DOHH2 (cell line): ENCODE measurements around the gene BIN1.

Experiments
- H3F3A ChIP-seq: fragments of 200-600 bp; sonication (generic), shearing (Covaris generic); 2 replicates; pipeline ENCODE4 v1.6.0; 2016; ENCODE audit warnings: antibody characterized with exemption, mild to moderate bottlenecking; ENCODE audit not compliant: control insufficient read depth, insufficient read depth
- H3K27ac ChIP-seq: fragments of 200-600 bp; sonication (generic); 2 replicates; pipeline ENCODE4 v1.5.1; 2014; ENCODE audit warnings: low read depth, mild to moderate bottlenecking, low read length, moderate library complexity
- H3K27me3 ChIP-seq: fragments of 200-600 bp; sonication (generic); 2 replicates; pipeline ENCODE4 v1.6.1; 2014; ENCODE audit warnings: mild to moderate bottlenecking, low read length, mixed read lengths; ENCODE audit not compliant: control insufficient read depth
- H3K36me3 ChIP-seq: fragments of 200-600 bp; sonication (generic); 2 replicates; pipeline ENCODE4 v1.6.1; 2014; ENCODE audit warnings: mild to moderate bottlenecking, low read length, moderate library complexity, mixed read lengths; ENCODE audit not compliant: control insufficient read depth
- H3K4me1 ChIP-seq: fragments of 200-600 bp; sonication (generic); 2 replicates; pipeline ENCODE4 v1.6.1; 2014; ENCODE audit warnings: mild to moderate bottlenecking, low read length, mixed read lengths; ENCODE audit not compliant: control insufficient read depth
- H3K4me2 ChIP-seq: fragments of 200-600 bp; sonication (generic); 2 replicates; pipeline ENCODE4 v1.6.0; 2014; ENCODE audit warnings: mild to moderate bottlenecking, low read length, moderate library complexity
- H3K4me3 ChIP-seq: fragments of 200-600 bp; sonication (generic); 2 replicates; pipeline ENCODE4 v1.5.1; 2014; ENCODE audit warnings: mild to moderate bottlenecking, low read length, mixed read lengths
- H3K79me2 ChIP-seq: fragments of 200-600 bp; sonication (generic); 2 replicates; pipeline ENCODE4 v1.6.1; 2014; ENCODE audit warnings: mild to moderate bottlenecking, low read length, mixed read lengths; ENCODE audit not compliant: control insufficient read depth
- H3K9me2 ChIP-seq: fragments of 200-600 bp; sonication (generic); replicated peaks from 2 replicates; pipeline ENCODE4 v1.6.1; 2014; ENCODE audit warnings: mild to moderate bottlenecking, low read length, mixed read lengths; ENCODE audit not compliant: control insufficient read depth
- H3K9me3 ChIP-seq: fragments of 200-600 bp; sonication (generic); 2 replicates; pipeline ENCODE4 v1.6.1; 2014; ENCODE audit warnings: antibody characterized with exemption, low read length, mixed read lengths; ENCODE audit not compliant: control insufficient read depth, insufficient read depth
- H4K20me1 ChIP-seq: fragments of 200-600 bp; sonication (generic); 2 replicates; pipeline ENCODE4 v1.6.0; 2014; ENCODE audit warnings: low read depth, mild to moderate bottlenecking, antibody characterized with exemption, low read length, moderate library complexity; ENCODE audit not compliant: control insufficient read depth, insufficient read depth
- EZH2phosphoT487 ChIP-seq: fragments of 200-600 bp; sonication (generic); IDR thresholded peaks from 2 replicates; pipeline ENCODE4 v1.6.1; 2017; ENCODE audit warnings: borderline replicate concordance, mild to moderate bottlenecking, antibody characterized with exemption, low read length, moderate library complexity, mixed read lengths
- TF ChIP-seq, protein P1 (sequence below): fragments of 200-600 bp; sonication (generic); IDR thresholded peaks from one replicate; pipeline ENCODE4 v1.5.1; 2014; ENCODE audit warnings: antibody characterized with exemption, mild to moderate bottlenecking, low read depth, low read length; ENCODE audit not compliant: poor library complexity, severe bottlenecking

Gene BIN1

DNA sequence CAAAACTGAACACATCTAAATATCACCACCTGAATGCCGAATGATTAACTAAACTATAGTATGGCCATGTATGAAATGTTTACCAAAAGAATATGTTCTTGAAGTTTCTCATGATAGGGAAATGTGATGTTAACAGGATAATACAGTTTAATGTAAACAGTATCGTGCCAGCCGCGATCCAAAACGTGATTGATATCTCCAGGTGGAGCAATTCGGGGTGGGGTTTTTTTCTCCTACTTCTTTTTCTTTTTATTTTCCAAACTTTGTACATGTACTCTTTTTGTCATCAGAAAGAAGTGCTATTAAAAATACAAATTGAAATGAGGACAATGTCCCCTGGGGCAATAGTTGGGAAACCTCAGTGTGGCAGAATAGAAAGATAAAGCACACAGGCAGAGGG is 4.0 kb upstream of the BIN1 start:
- no peaks in the 10 kb centered on the region for H3K9me2 ChIP-seq
- H3K27me3 ChIP-seq: peaks cover 26% of the 10 kb centered on the region
- H3F3A ChIP-seq: no peaks in the 10 kb centered on the region
- no peak overlapping the region for H3K4me2 ChIP-seq
- H4K20me1 ChIP-seq: 0 out of 2 replicates have a peak, but pooled peaks cover 3% of the 10 kb centered on the region
- H3K4me3 ChIP-seq: no peak overlapping the region
- no peaks in the 10 kb centered on the region for H3K36me3 ChIP-seq
- H3K27ac ChIP-seq: no peak overlapping the region
- peaks cover 5% of the 10 kb centered on the region for H3K4me1 ChIP-seq
- H3K79me2 ChIP-seq: no peaks in the 10 kb centered on the region
- TF ChIP-seq, protein P1, sequence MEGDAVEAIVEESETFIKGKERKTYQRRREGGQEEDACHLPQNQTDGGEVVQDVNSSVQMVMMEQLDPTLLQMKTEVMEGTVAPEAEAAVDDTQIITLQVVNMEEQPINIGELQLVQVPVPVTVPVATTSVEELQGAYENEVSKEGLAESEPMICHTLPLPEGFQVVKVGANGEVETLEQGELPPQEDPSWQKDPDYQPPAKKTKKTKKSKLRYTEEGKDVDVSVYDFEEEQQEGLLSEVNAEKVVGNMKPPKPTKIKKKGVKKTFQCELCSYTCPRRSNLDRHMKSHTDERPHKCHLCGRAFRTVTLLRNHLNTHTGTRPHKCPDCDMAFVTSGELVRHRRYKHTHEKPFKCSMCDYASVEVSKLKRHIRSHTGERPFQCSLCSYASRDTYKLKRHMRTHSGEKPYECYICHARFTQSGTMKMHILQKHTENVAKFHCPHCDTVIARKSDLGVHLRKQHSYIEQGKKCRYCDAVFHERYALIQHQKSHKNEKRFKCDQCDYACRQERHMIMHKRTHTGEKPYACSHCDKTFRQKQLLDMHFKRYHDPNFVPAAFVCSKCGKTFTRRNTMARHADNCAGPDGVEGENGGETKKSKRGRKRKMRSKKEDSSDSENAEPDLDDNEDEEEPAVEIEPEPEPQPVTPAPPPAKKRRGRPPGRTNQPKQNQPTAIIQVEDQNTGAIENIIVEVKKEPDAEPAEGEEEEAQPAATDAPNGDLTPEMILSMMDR: no peak
- H3K9me3 ChIP-seq: no peaks in the 10 kb centered on the region

DNA sequence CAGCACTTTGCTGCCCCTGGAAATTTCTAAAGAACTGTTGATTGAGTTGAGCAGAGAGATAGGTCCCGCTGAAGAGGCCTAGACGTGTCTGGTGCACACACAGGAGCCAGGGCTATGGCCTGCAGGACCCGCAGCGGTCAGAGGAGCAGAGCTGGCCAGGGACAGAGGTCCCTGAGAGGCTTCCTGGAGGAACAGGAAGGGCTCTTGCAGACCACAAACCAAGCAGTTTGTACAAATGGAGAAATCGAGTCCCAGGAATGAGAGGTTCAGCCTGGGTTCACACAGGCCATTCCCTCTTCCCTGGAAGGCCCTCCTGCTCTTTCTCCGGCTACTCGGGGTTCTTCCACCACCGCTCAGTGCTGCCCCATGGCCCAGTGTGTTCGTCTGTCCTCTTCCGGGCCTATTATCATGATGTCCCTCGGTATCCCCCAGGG is 1.2 kb upstream of the BIN1 start:
- H3K36me3 ChIP-seq: no peaks in the 10 kb centered on the region
- no peaks in the 10 kb centered on the region for H3K9me3 ChIP-seq
- no peaks in the 10 kb centered on the region for H3F3A ChIP-seq
- H3K4me1 ChIP-seq: peaks cover 5% of the 10 kb centered on the region
- no peak for TF ChIP-seq EZH2phosphoT487
- TF ChIP-seq, protein P1: no peak
- H3K79me2 ChIP-seq: no peaks in the 10 kb centered on the region
- H3K27ac ChIP-seq: no peak overlapping the region
- peaks cover 26% of the 10 kb centered on the region for H3K27me3 ChIP-seq
- no peaks in the 10 kb centered on the region for H3K9me2 ChIP-seq
- H4K20me1 ChIP-seq: 0 out of 2 replicates have a peak, but pooled peaks cover 3% of the 10 kb centered on the region
- H3K4me3 ChIP-seq: no peak overlapping the region
- H3K4me2 ChIP-seq: no peak overlapping the region

DNA sequence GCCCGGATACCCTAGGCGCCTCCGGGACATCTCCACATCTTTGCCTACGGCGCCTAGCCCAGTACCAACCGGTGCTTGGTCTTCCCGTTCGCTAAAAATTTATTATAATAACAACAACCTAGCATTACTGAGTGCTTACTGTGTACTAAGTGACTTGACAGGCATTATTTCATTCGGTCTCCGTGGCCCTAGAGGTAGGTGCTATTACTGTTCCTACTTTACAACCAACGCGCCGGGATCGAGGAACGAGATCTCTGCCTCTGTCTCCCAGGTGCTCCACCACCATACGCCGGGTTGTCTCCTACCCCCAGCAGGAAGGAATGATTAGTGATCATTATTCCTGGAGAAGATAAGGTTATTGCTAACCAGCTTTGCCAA is 657 bp upstream of the BIN1 start:
- Histone ChIP-seq H3K9me3 (no peaks in the 10 kb centered on the region), H3K27me3 (peaks cover 24% of the 10 kb centered on the region), H3K36me3 (no peaks in the 10 kb centered on the region), H3F3A (no peaks in the 10 kb centered on the region), H3K4me2 (peak overlapping the region; percentile 58; the same call in 1 of the 2 replicates), H3K27ac (no peak overlapping the region), H3K4me1 (peaks cover 5% of the 10 kb centered on the region), H4K20me1 (0 out of 2 replicates have a peak, but pooled peaks cover 3% of the 10 kb centered on the region), H3K79me2 (no peaks in the 10 kb centered on the region), H3K4me3 (no peak overlapping the region), H3K9me2 (no peaks in the 10 kb centered on the region)
- TF ChIP-seq, protein P1: no peak

DNA sequence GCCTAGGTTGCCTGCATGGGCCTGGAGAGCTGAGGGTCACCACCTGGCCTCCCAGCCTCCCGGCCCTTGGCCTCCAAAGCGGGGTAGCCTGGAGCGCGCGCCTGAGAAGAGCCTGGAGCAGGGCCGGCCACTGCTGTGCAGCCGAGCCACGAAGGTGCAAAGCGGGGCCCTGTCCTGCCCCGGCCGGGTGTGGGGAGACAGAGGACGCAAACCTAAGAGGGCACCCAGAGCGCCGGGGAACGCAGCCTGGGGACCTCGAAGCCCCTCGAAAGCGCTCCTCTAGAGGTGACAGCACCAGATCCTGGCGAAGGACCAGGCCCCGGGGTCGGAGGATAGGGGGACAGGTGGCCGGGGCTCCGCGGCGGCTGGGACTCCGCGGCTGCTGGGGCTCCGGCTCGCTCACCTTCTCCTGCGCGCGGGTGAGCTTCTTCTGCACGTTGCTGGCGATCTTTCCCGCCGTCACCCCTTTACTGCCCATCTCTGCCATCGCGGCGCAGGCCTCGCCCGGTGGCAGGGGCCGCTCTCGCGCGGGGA is 430 bp downstream of the BIN1 start:
- Histone ChIP-seq H4K20me1 (0 out of 2 replicates have a peak, but pooled peaks cover 3% of the 10 kb centered on the region), H3K4me1 (peaks cover 5% of the 10 kb centered on the region), H3K79me2 (no peaks in the 10 kb centered on the region), H3K4me3 (peak overlapping the region; percentile 42; the same call in 1 of the 2 replicates), H3K9me3 (no peaks in the 10 kb centered on the region), H3F3A (no peaks in the 10 kb centered on the region), H3K27ac (no peak overlapping the region), H3K4me2 (peak overlapping the region; percentile 58), H3K27me3 (peaks cover 23% of the 10 kb centered on the region), H3K9me2 (no peaks in the 10 kb centered on the region), H3K36me3 (no peaks in the 10 kb centered on the region)
- TF ChIP-seq, protein P1: no peak
- peak; percentile 56; the same call in 1 of the 2 replicates for TF ChIP-seq EZH2phosphoT487
